ENCODE measurements around the gene BSPH1.
A peak's percentile ranks its signal among the peaks of the same experiment; 100 is the strongest.

The BSPH1 gene

DNA sequence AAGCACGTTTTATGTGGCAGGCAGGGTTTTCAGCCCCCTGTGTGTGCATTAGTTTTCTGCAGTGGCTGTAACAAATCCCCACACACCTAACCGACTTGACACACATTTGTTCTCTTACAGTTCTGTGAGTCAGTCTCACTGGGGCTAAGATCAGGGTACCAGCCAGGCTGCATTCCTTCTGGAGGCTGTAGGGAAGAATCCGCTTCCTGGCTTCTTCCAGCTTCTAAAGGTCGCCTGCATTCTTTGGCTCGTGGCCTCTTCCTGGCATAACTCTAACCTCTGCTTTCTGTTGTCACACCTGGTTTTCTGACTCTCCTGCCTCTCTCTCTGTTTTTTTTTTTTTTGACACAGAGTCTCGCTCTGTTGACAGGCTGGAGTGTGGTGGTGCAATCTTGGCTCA, 8.9 kb upstream of the BSPH1 start:
- Histone ChIP-seq H3K14ac (ENCODE audit: low read length in 2 of 2) (no peak overlapping the region), H2BK15ac (ENCODE audit: low read depth, poor library complexity, severe bottlenecking) (no peak overlapping the region), H3K79me1 (replicated peaks; ENCODE audit: low read length, poor library complexity, severe bottlenecking) (no peaks in the 10 kb centered on the region), H3K9ac (ENCODE audit: low read length) (no peak overlapping the region), H3K36me3 (ENCODE audit: control insufficient read depth in 1 of 2, insufficient read depth in 2 of 2, low read depth in 1 of 2, low read length in 2 of 2) (no peaks in the 10 kb centered on the region), H3K18ac (ENCODE audit: low read depth in 1 of 2, low read length in 2 of 2) (no peak overlapping the region), H3K23ac (ENCODE audit: low read length in 2 of 2) (no peak overlapping the region), H2BK120ac (ENCODE audit: low read depth, low read length) (no peak overlapping the region), H3K4ac (ENCODE audit: low read depth in 1 of 2, low read length in 2 of 2) (no peak overlapping the region), H2BK12ac (ENCODE audit: low read length in 2 of 2) (no peak overlapping the region), H2BK5ac (ENCODE audit: low read depth, low read length, poor library complexity, severe bottlenecking) (no peak overlapping the region), H2AK5ac (ENCODE audit: low read length, severe bottlenecking) (no peak overlapping the region), H3K4me1 (ENCODE audit: control insufficient read depth, insufficient read depth, low read depth, low read length) (no peaks in the 10 kb centered on the region), H4K8ac (ENCODE audit: low read length) (no peak overlapping the region), H2AFZ (ENCODE audit: low read depth, low read length) (no peak overlapping the region), H3K9me3 (ENCODE audit: control insufficient read depth, low read length) (no peaks in the 10 kb centered on the region), H4K91ac (ENCODE audit: low read length) (no peak overlapping the region), H3K27ac (ENCODE audit: low read length, poor library complexity, severe bottlenecking) (no peak overlapping the region), H3K27me3 (ENCODE audit: control insufficient read depth in 1 of 2, insufficient read depth in 1 of 2, low read length in 2 of 2) (peaks cover 0 to 25% of the 10 kb centered on the region in 2 experiments), H3K4me2 (ENCODE audit: low read length, poor library complexity, severe bottlenecking) (no peak overlapping the region), H3K4me3 (ENCODE audit: insufficient read depth in 1 of 2, low read depth in 1 of 2, low read length in 2 of 2) (no peak overlapping the region)
- WGBS = 88% methylated on average over 4 of the region's 6 CpGs
- no peak for DNase-seq

DNA sequence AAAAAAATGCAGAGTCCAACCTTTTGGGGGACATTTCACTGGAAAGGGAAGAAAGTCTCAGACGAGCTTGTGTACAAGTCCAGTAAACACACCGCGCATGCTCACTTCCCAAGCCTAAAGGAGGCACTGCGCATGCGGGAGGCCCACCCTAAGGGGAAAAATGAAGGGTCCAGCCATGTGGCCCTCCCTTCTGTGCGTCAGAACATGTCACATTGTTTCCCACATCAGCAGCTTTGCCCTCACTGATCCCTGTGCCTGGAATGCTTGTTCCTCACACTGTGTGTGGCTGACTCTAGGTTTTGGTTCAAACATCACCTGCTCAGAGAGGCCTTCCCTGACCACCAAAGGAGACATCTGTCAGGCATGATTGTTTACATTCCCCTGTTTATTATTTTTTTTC, 6.8 kb upstream of the BSPH1 start:
- Histone ChIP-seq H3K18ac (ENCODE audit: low read depth in 1 of 2, low read length in 2 of 2) (no peak overlapping the region), H3K36me3 (ENCODE audit: control insufficient read depth in 1 of 2, insufficient read depth in 2 of 2, low read depth in 1 of 2, low read length in 2 of 2) (no peaks in the 10 kb centered on the region), H3K4me2 (ENCODE audit: low read length, poor library complexity, severe bottlenecking) (no peak overlapping the region), H3K9ac (ENCODE audit: low read length) (no peak overlapping the region), H3K4ac (ENCODE audit: low read depth in 1 of 2, low read length in 2 of 2) (no peak overlapping the region), H2BK12ac (ENCODE audit: low read length in 2 of 2) (no peak overlapping the region), H3K27ac (ENCODE audit: low read length, poor library complexity, severe bottlenecking) (no peak overlapping the region), H3K27me3 (ENCODE audit: control insufficient read depth in 1 of 2, insufficient read depth in 1 of 2, low read length in 2 of 2) (peaks cover 5 to 41% of the 10 kb centered on the region in 2 experiments), H3K4me1 (ENCODE audit: control insufficient read depth, insufficient read depth, low read depth, low read length) (no peaks in the 10 kb centered on the region), H2BK120ac (ENCODE audit: low read depth, low read length) (no peak overlapping the region), H3K9me3 (ENCODE audit: control insufficient read depth, low read length) (no peaks in the 10 kb centered on the region), H4K91ac (ENCODE audit: low read length) (no peak overlapping the region), H3K4me3 (ENCODE audit: insufficient read depth in 1 of 2, low read depth in 1 of 2, low read length in 2 of 2) (no peak overlapping the region), H3K23ac (ENCODE audit: low read length in 2 of 2) (no peak overlapping the region), H2BK5ac (ENCODE audit: low read depth, low read length, poor library complexity, severe bottlenecking) (no peak overlapping the region), H2BK15ac (ENCODE audit: low read depth, poor library complexity, severe bottlenecking) (no peak overlapping the region), H3K14ac (ENCODE audit: low read length in 2 of 2) (no peak overlapping the region), H2AK5ac (ENCODE audit: low read length, severe bottlenecking) (no peak overlapping the region), H4K8ac (ENCODE audit: low read length) (no peak overlapping the region), H3K79me1 (replicated peaks; ENCODE audit: low read length, poor library complexity, severe bottlenecking) (no peaks in the 10 kb centered on the region), H2AFZ (ENCODE audit: low read depth, low read length) (no peak overlapping the region)
- 87% methylated on average over 6 of the region's 6 CpGs for WGBS
- no peak for DNase-seq

DNA sequence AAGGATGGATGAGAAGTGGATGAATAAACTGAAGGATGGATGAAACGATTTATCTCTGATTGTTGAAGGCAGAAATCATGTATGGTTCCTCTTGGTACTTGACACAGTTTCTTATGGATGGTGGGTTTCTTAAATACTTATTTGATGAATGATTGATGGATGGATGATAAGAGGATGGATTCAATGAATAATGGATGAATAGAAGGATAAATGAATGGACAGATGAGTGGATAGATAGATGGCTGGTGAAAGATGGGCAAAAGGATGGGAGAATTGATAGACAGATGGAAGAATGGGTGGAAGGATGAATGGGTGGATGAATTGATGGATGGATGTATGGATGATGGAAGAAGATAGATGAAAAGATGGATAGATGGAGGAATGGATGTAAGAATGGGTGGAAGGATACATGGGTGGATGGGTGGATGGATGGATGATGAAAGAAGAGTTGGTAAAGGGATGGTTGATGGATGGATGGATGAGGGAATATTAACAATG, 4.3 kb upstream of the BSPH1 start:
- no peak overlapping the region for H3K9ac ChIP-seq (ENCODE audit: low read length)
- no peak overlapping the region for H3K14ac ChIP-seq (ENCODE audit: low read length in 2 of 2)
- no peaks in the 10 kb centered on the region for H3K79me1 ChIP-seq (replicated peaks; ENCODE audit: low read length, poor library complexity, severe bottlenecking)
- no peak overlapping the region for H3K23ac ChIP-seq (ENCODE audit: low read length in 2 of 2)
- H2BK5ac ChIP-seq (ENCODE audit: low read depth, low read length, poor library complexity, severe bottlenecking) = no peak overlapping the region
- no peak overlapping the region for H2AFZ ChIP-seq (ENCODE audit: low read depth, low read length)
- no peaks in the 10 kb centered on the region for H3K36me3 ChIP-seq (ENCODE audit: control insufficient read depth in 1 of 2, insufficient read depth in 2 of 2, low read depth in 1 of 2, low read length in 2 of 2)
- H3K18ac ChIP-seq (ENCODE audit: low read depth in 1 of 2, low read length in 2 of 2) = no peak overlapping the region
- no peaks in the 10 kb centered on the region for H3K4me1 ChIP-seq (ENCODE audit: control insufficient read depth, insufficient read depth, low read depth, low read length)
- H2BK120ac ChIP-seq (ENCODE audit: low read depth, low read length) = no peak overlapping the region
- H2BK15ac ChIP-seq (ENCODE audit: low read depth, poor library complexity, severe bottlenecking) = no peak overlapping the region
- no peak overlapping the region for H2BK12ac ChIP-seq (ENCODE audit: low read length in 2 of 2)
- H3K27ac ChIP-seq (ENCODE audit: low read length, poor library complexity, severe bottlenecking) = no peak overlapping the region
- WGBS = 46% methylated on average over 1 of the region's 1 CpG
- H4K91ac ChIP-seq (ENCODE audit: low read length) = no peak overlapping the region
- H3K9me3 ChIP-seq (ENCODE audit: control insufficient read depth, low read length) = no peaks in the 10 kb centered on the region
- no peak overlapping the region for H3K4me3 ChIP-seq (ENCODE audit: insufficient read depth in 1 of 2, low read depth in 1 of 2, low read length in 2 of 2)
- H3K27me3 ChIP-seq (ENCODE audit: control insufficient read depth in 1 of 2, insufficient read depth in 1 of 2, low read length in 2 of 2) = peaks cover 7 to 47% of the 10 kb centered on the region in 2 experiments
- no peak overlapping the region for H2AK5ac ChIP-seq (ENCODE audit: low read length, severe bottlenecking)
- no peak overlapping the region for H3K4me2 ChIP-seq (ENCODE audit: low read length, poor library complexity, severe bottlenecking)
- no peak for DNase-seq
- H3K4ac ChIP-seq (ENCODE audit: low read depth in 1 of 2, low read length in 2 of 2) = no peak overlapping the region
- H4K8ac ChIP-seq (ENCODE audit: low read length) = no peak overlapping the region

DNA sequence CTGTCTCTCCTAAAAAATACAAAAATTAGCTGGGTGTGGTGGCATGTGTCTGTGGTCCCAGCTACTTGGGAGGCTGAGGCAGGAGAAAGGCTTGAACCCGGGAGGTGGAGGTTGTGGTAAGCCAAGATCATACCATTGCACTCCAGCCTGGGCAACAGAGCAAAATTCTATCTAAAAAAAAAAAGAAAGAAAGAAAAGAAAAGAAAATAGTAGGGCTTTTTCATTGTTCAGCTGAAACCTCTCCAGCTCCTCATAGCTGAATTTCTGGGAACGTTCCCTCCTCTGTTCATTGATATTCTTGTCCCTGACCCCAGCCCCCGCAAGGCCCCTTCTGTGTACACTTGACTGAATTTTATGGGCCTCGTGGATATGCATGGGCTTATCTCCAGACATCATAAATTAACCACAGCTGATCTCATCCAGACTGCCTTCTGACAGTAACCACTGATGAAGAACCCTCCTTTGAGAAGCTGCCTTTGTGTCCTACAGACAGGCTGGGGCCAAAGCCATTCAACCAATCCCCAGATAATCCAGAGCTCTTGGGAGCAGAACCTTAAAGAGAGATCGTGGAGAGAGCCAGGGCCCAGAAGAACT, 2.3 kb upstream of the BSPH1 start, which contains the start of gene ELSPBP1:
Gene ELSPBP1 (plus strand): TSS at position 424 of the 594 bp plus-strand sequence. CDS start 14,036 bp downstream, outside the sequence.
- WGBS = 20% methylated on average over 4 of the region's 5 CpGs
- peaks cover 11 to 62% of the 10 kb centered on the region in 2 experiments for H3K27me3 ChIP-seq (ENCODE audit: control insufficient read depth in 1 of 2, insufficient read depth in 1 of 2, low read length in 2 of 2)
- DNase-seq = peak; percentile 21
- no peak within 1 kb of the TSS for H2BK12ac ChIP-seq (ENCODE audit: low read length in 2 of 2)
- H3K9ac ChIP-seq (ENCODE audit: low read length) = no peak within 1 kb of the TSS
- no peak within 1 kb of the TSS for H4K8ac ChIP-seq (ENCODE audit: low read length)
- H4K91ac ChIP-seq (ENCODE audit: low read length) = no peak within 1 kb of the TSS
- no peak within 1 kb of the TSS for H3K4me2 ChIP-seq (ENCODE audit: low read length, poor library complexity, severe bottlenecking)
- H3K79me1 ChIP-seq (replicated peaks; ENCODE audit: low read length, poor library complexity, severe bottlenecking) = no peaks in the 10 kb centered on the region
- no peak within 1 kb of the TSS for H2AK5ac ChIP-seq (ENCODE audit: low read length, severe bottlenecking)
- no peaks in the 10 kb centered on the region for H3K4me1 ChIP-seq (ENCODE audit: control insufficient read depth, insufficient read depth, low read depth, low read length)
- no peak within 1 kb of the TSS for H3K18ac ChIP-seq (ENCODE audit: low read depth in 1 of 2, low read length in 2 of 2)
- H3K14ac ChIP-seq (ENCODE audit: low read length in 2 of 2) = no peak within 1 kb of the TSS
- H2BK15ac ChIP-seq (ENCODE audit: low read depth, poor library complexity, severe bottlenecking) = no peak within 1 kb of the TSS
- no peaks in the 10 kb centered on the region for H3K36me3 ChIP-seq (ENCODE audit: control insufficient read depth in 1 of 2, insufficient read depth in 2 of 2, low read depth in 1 of 2, low read length in 2 of 2)
- no peak within 1 kb of the TSS for H3K27ac ChIP-seq (ENCODE audit: low read length, poor library complexity, severe bottlenecking)
- no peak within 1 kb of the TSS for H2AFZ ChIP-seq (ENCODE audit: low read depth, low read length)
- H3K4ac ChIP-seq (ENCODE audit: low read depth in 1 of 2, low read length in 2 of 2) = no peak within 1 kb of the TSS
- H3K4me3 ChIP-seq (ENCODE audit: insufficient read depth in 1 of 2, low read depth in 1 of 2, low read length in 2 of 2) = no peak within 1 kb of the TSS
- no peak within 1 kb of the TSS for H3K23ac ChIP-seq (ENCODE audit: low read length in 2 of 2)
- H3K9me3 ChIP-seq (ENCODE audit: control insufficient read depth, low read length) = no peaks in the 10 kb centered on the region
- H2BK5ac ChIP-seq (ENCODE audit: low read depth, low read length, poor library complexity, severe bottlenecking) = no peak within 1 kb of the TSS
- H2BK120ac ChIP-seq (ENCODE audit: low read depth, low read length) = no peak within 1 kb of the TSS

All from mesenchymal stem cell (in vitro differentiated cells and primary cell).